Esophagus muscularis mucosa (tissue), 4 donors: Measurements from ENCODE around the gene ATF3.

Source experiments
- CTCF ChIP-seq, 3 experiments: fragments of 200-600 bp in 2 of 3; fragments of 450-650 bp in 1 of 3; sonication (generic) in 2 of 3; IDR thresholded peaks; one replicate each; pipeline ENCODE4 v1.5.1; 2017 to 2019; ENCODE audit warnings: antibody characterized with exemption in 3 of 3, mild to moderate bottlenecking in 2 of 3, moderate library complexity in 1 of 3
- EP300 ChIP-seq: sonication (generic); formaldehyde crosslinking; IDR thresholded peaks from one replicate; pipeline ENCODE4 v1.6.1; 2017; ENCODE audit warnings: antibody characterized with exemption
- POLR2A ChIP-seq: fragments of 450-650 bp; IDR thresholded peaks from one replicate; pipeline ENCODE4 v1.6.1; 2017; ENCODE audit warnings: antibody characterized with exemption, moderate library complexity, mild to moderate bottlenecking, low read depth
- POLR2AphosphoS5 ChIP-seq, 2 donors: sonication (generic); formaldehyde crosslinking; IDR thresholded peaks; one replicate each; pipeline ENCODE4 v1.6.1; 2017; ENCODE audit warnings: antibody characterized with exemption in 2 of 2

DNA sequence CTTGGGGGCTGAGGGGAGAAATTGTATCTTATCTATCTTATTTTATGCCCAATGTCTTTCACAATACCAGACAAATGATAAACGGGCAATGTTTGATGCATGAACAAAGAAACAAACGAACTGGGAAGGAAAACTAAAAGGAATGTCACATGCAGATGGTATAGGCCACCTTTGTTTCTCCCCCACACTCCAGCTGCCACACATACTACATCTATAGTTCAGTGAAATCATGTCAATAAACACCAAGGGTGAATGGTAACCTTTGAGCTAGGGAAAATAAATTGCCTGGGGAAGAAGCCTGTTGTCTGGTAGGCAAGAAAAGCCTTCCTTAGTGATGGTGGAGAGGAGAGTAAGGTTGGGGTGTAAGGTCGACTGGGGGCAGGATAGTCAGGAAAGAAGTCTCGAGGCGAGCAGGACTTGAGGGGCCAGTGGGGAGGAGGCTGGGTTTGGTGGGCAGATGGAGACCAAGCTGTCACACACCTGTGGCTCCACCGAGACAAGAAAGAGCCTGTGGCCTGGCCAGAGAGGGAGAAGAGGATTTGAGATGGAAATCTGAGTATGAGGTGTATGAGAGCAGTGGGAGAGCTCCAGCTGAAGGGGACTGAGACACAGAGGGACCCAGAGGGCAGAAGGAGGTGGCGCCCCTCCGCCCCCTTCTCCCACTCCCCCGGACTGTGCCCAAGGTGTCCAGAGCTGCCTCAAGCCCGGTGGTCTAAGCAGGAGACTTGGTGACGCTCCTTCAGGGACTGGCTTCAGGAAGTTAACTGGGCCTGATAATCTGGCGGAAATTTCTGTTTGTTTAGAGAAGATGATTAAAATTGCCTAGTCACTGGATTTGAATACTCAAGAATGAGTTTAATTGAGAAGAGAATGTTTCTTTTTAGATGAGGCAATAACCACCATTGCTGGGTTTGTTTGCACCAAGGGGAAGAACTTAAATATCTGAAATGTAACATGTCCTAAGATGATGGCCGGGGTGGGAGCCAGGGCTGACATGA is 37.3 kb downstream of the ATF3 start:
- TF ChIP-seq EP300 = no peak
- TF ChIP-seq CTCF (IDR thresholded peaks at IDR 0.05) = no peak
- no peak for TF ChIP-seq POLR2A
- no peak for TF ChIP-seq POLR2AphosphoS5 (IDR thresholded peaks at IDR 0.05)
